NCI-H146 treated with DMSO at 0.1 percent for 48 hours (cell line): ENCODE data around the gene TRMT11.
A peak's percentile ranks its signal among the peaks of the same experiment; 100 is the strongest.
"Not testable (repeated sequence)": the region's sequence is repeated elsewhere in the genome, so short reads cannot be mapped to it uniquely, and the experiment has no call there.

Experiments
- DNase-seq: peaks from one replicate; lab custom pipeline; 2025; ENCODE audit not compliant: unreplicated experiment; lab: John Stamatoyannopoulos, UW

TRMT11 gene

GRCh38 chr6:126041516-126041915 lies 55.2 kb downstream of the TRMT11 start:
- no peak for DNase-seq

- no peak for DNase-seq
These were observed 55.7 kb downstream of the TRMT11 start for GRCh38 chr6:126042001-126042419.

GRCh38 chr6:126047648-126048047 lies 61.3 kb downstream of the TRMT11 start:
- no peak for DNase-seq

GRCh38 chr6:126048635-126049034 lies 62.3 kb downstream of the TRMT11 start:
- no peak for DNase-seq

- DNase-seq: no peak
These were observed 64.5 kb downstream of the TRMT11 start for GRCh38 chr6:126050795-126051194.

- no peak for DNase-seq
These were observed 65.5 kb downstream of the TRMT11 start for GRCh38 chr6:126051791-126052190.

- DNase-seq: no peak
These were observed 66.1 kb downstream of the TRMT11 start for GRCh38 chr6:126052485-126052884.

GRCh38 chr6:126054258-126054702 lies 67.9 kb downstream of the TRMT11 start:
- DNase-seq: no peak

- DNase-seq: no peak
These were observed 68.5 kb downstream of the TRMT11 start for GRCh38 chr6:126054802-126055201.

GRCh38 chr6:126055449-126055848 lies 69.1 kb downstream of the TRMT11 start:
- no peak for DNase-seq

GRCh38 chr6:126056355-126057004 lies 70.1 kb downstream of the TRMT11 start:
- no peak for DNase-seq

GRCh38 chr6:126058085-126058484 lies 71.7 kb downstream of the TRMT11 start:
- DNase-seq: not testable (repeated sequence)

GRCh38 chr6:126060400-126060799 lies 74.1 kb downstream of the TRMT11 start:
- DNase-seq: no peak

- no peak for DNase-seq
These were observed 77.3 kb downstream of the TRMT11 start for GRCh38 chr6:126063512-126064146.

- DNase-seq: no peak
These were observed 78.0 kb downstream of the TRMT11 start for GRCh38 chr6:126064257-126064747.

GRCh38 chr6:126064748-126065401 lies 78.5 kb downstream of the TRMT11 start:
- DNase-seq: peak; percentile 62

- no peak for DNase-seq
These were observed 80.0 kb downstream of the TRMT11 start for GRCh38 chr6:126066053-126067048.

- DNase-seq: no peak
These were observed 80.7 kb downstream of the TRMT11 start for GRCh38 chr6:126067073-126067472.

GRCh38 chr6:126069449-126069848 lies 83.1 kb downstream of the TRMT11 start:
- DNase-seq: no peak

GRCh38 chr6:126071000-126071647 lies 84.8 kb downstream of the TRMT11 start:
- no peak for DNase-seq
